GM12875 (cell line): ENCODE data around the gene PER2.

ENCODE experiments used
- H3K4me3 ChIP-seq: one replicate; pipeline ENCODE4 v1.5.1; 2011; ENCODE audit warnings: low read depth, low read length, control low read depth
- TF ChIP-seq, protein P1 (sequence below): IDR thresholded peaks from 2 replicates; pipeline ENCODE4 v1.5.1; 2011; ENCODE audit warnings: low read depth, mild to moderate bottlenecking, control low read depth, inconsistent platforms, low read length, moderate library complexity, borderline replicate concordance; ENCODE audit not compliant: insufficient read depth

Gene PER2

DNA sequence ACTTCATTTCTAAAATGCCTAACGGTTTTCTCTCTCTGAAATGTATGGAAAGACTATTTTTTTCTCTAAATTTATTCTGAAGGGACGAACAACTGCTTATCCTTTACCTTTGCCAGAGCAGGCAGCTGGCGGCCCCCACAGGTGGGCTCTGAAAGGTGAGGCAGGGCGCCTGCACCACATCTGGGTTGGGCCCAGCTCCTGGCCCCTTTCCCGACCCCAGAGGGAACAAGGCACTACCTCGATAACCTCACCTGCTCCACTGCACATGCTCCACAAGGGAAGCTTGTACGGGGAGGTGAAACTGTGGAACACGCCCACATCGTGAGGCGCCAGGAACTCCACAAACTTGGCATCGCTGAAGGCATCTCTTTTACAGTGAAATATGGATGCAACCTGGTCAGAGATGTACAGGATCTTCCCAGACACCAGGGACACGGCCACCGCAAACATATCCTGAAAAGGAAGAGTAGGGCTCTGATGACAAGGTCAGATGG is 17.3 kb downstream of the PER2 start:
- H3K4me3 ChIP-seq = no peak overlapping the region
- TF ChIP-seq, protein P1, sequence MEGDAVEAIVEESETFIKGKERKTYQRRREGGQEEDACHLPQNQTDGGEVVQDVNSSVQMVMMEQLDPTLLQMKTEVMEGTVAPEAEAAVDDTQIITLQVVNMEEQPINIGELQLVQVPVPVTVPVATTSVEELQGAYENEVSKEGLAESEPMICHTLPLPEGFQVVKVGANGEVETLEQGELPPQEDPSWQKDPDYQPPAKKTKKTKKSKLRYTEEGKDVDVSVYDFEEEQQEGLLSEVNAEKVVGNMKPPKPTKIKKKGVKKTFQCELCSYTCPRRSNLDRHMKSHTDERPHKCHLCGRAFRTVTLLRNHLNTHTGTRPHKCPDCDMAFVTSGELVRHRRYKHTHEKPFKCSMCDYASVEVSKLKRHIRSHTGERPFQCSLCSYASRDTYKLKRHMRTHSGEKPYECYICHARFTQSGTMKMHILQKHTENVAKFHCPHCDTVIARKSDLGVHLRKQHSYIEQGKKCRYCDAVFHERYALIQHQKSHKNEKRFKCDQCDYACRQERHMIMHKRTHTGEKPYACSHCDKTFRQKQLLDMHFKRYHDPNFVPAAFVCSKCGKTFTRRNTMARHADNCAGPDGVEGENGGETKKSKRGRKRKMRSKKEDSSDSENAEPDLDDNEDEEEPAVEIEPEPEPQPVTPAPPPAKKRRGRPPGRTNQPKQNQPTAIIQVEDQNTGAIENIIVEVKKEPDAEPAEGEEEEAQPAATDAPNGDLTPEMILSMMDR = no peak

DNA sequence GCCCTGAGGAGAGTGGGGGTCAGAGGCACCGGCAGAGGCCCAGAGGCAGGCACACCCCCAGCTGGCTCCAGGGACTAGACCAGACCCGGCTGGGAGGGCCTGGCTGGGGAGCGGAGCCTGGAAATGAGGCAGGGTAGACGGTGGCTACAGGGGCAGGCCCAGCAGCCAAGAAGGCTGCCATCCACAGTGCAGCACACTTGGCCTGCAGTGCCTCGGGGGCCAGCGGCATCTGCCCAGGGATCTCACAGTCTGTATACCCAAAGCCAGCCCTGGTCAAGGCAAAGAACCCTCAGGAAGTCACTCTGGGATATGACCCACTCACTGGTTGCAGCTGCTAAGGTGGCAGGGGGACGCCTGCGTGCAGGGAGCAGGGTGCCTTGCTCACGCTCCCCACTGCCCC is 17.8 kb downstream of the PER2 start:
- TF ChIP-seq, protein P1 = no peak

DNA sequence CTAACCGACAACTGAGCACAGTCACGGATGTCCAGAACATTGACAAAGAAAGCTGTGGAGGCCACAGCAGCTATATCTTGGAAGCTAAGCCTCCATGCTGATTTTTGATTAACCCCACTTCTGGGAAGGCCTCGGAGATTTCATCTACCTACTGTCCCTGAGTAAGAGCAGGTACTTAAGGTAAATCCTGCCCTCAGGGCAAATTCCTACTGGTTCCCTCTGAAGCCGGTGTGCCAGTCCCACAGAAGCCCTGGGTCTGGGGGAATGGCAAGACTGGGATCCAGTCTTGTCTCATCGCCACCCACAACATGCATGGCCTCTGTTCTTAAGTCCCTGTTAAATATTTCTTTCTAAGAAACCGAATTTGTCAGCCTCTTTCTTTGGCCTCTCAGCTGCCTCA is 18.7 kb downstream of the PER2 start:
- TF ChIP-seq, protein P1 = no peak

More for the DNA sequence above, 17.8 kb downstream of the PER2 start:
- H3K4me3 ChIP-seq = no peak overlapping the region

DNA sequence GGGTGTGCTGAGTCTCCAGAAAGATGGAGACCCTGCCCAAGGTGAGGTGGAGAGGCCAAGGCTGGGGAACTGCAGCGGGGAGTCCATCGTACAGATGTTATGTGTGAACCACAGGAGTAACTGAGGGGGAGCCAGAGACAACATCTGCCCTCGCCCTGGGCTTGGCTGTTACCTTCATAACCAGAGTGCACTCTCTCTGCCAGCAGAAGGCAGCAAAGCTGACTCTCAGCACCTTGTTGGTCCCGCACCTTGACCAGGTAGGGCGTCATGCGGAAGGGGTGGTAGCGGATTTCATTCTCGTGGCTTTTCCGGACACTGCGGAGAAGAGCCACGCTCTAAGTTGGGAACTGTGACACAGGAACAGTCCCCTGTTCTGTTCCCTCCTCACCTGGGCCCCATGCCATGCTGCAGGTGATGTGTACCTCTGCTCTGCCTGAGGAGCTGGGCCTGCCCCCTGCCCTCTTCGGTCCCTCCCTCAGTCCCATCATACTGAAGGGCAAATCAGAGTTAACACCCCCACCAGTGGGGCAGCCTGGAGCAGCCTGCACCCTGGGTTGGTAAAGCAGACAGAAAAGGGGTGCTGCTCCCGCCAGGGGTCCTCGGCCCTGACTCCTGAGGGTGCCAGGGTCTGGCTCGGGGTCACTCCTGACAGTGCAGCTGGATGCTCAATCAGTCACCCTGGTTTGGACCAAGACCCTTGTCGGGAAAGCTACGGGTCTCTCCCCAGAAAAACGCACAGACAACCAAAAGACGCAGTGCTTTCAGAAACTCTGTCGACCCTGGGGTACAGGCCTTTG is 20.3 kb downstream of the PER2 start:
- H3K4me3 ChIP-seq = no peak overlapping the region
- TF ChIP-seq, protein P1 = no peak

More for the DNA sequence above, 18.7 kb downstream of the PER2 start:
- no peak overlapping the region for H3K4me3 ChIP-seq

DNA sequence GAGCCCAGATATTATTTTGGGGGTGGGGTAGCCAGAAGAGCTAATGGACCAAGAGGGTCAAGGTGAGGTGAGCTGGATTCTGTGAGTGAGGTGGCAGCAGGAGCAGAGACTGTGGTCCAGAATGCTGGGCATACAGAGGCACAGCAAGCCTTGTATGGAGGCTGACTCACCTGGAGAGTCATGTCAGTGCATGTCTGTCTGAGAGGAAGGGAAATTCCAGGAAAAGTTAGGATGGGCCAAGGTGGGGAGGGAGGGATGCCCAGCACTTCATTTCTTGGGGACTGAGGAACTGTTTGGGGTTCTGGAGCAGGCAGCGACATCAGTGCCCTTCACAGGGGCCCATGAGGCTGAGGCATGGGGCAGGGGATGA is 21.1 kb downstream of the PER2 start:
- no peak overlapping the region for H3K4me3 ChIP-seq
- TF ChIP-seq, protein P1 = no peak

DNA sequence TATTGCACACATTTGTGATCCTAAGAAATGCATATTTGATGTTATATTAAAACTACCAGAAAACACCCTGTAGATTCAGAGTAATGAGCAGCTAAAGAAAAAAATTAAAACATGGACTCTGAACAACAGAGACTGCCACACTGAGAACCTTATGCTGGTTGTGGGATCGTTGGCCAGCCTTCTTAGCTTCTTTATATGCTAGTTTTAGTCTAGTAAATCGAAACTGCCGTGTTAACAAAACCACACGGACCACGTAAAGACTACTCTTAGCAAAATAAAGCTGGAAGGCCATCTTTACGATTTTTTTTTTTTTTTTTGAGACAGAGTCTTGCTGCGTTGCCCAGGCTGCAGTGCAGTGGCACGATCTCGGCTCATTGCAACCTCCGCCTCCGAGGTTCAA is 22.8 kb downstream of the PER2 start:
- H3K4me3 ChIP-seq = no peak overlapping the region
- TF ChIP-seq, protein P1 = no peak

DNA sequence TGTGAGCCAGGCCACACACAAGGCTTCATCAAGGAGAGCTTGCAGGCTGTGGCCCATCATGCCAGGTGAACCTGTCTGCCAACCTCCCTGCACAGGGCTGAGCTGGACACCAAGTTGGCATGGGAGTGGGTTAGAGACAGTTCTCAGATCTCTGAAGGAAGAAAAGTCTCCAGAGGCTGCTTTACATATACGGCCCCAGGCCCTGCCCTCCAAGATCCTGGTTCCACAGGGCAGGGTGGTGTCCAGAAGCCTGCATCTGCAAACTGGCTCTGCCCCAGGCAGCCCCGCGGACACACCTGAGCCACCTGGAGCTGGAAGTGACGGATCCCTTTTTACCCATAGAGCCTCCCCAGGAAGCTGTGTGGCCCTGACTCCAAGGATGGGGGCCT is 24.3 kb downstream of the PER2 start:
- H3K4me3 ChIP-seq = no peak overlapping the region
- TF ChIP-seq, protein P1 = 0 out of 2 replicates have a peak, but pooled peaks have one; percentile 4
